GM23338 (cell line): ENCODE data around the gene PPHLN1. TPM values are rescaled to one million over a fixed set of nuclear protein-coding genes. Genes with fewer than 3 reads are reported as not detected.

Experiments used
- ATAC-seq: fragments of 200-7000 bp; cut with Tn5 transposase; 3 replicates; pipeline ENCODE4 v1.9.1; 2020
- DNase-seq: peaks from one replicate; pipeline ENCODE4 v3.0.0-alpha.2; 2015; ENCODE audit warnings: low spot score
- H2AFZ ChIP-seq: fragments of 200-600 bp; sonication (generic); 2 replicates; pipeline ENCODE4 v1.8.0; 2016; ENCODE audit warnings: antibody characterized with exemption, mild to moderate bottlenecking, moderate library complexity
- H3F3A ChIP-seq: fragments of 200-600 bp; sonication (generic); replicated peaks from 2 replicates; pipeline ENCODE4 v1.8.0; 2017; ENCODE audit warnings: antibody characterized with exemption, mixed run types, low read depth
- H3K27ac ChIP-seq: fragments of 200-600 bp; sonication (generic); 2 replicates; pipeline ENCODE4 v1.6.1; 2016; ENCODE audit warnings: low read depth
- H3K27me3 ChIP-seq: fragments of 200-600 bp; sonication (generic); 2 replicates; pipeline ENCODE4 v1.8.0; 2016; ENCODE audit warnings: mild to moderate bottlenecking, mixed run types, moderate library complexity; ENCODE audit not compliant: insufficient read depth
- H3K36me3 ChIP-seq: fragments of 200-600 bp; sonication (generic); 2 replicates; pipeline ENCODE4 v1.8.0; 2016; ENCODE audit warnings: mild to moderate bottlenecking; ENCODE audit not compliant: insufficient read depth
- H3K4me1 ChIP-seq: fragments of 200-600 bp; sonication (generic); 2 replicates; pipeline ENCODE4 v1.8.0; 2016; ENCODE audit warnings: mild to moderate bottlenecking, moderate library complexity; ENCODE audit not compliant: insufficient read depth
- H3K4me2 ChIP-seq: fragments of 200-600 bp; sonication (generic); 2 replicates; pipeline ENCODE4 v1.7.1; 2017; ENCODE audit warnings: mixed run types
- H3K4me3 ChIP-seq: fragments of 200-600 bp; sonication (generic); 2 replicates; pipeline ENCODE4 v1.6.1; 2016; ENCODE audit warnings: mixed run types
- H3K79me2 ChIP-seq: fragments of 200-600 bp; sonication (generic); replicated peaks from 2 replicates; pipeline ENCODE4 v1.8.0; 2017; ENCODE audit warnings: mild to moderate bottlenecking; ENCODE audit not compliant: insufficient read depth
- H3K9me2 ChIP-seq: fragments of 200-600 bp; sonication (generic); 2 replicates; pipeline ENCODE4 v1.8.0; 2017; ENCODE audit not compliant: insufficient read depth
- H4K20me1 ChIP-seq: fragments of 200-600 bp; sonication (generic); replicated peaks from 2 replicates; pipeline ENCODE4 v1.8.0; 2017; ENCODE audit warnings: mild to moderate bottlenecking; ENCODE audit not compliant: insufficient read depth
- H3K27ac Mint-ChIP-seq: 2 replicates; pipeline ENCODE4 v1.8.0; 2020; ENCODE audit warnings: inconsistent platforms, mild to moderate bottlenecking, moderate library complexity, mixed read lengths
- H3K27me3 Mint-ChIP-seq: 3 replicates; pipeline ENCODE4 v1.8.0; 2022; ENCODE audit warnings: low read depth, mild to moderate bottlenecking, moderate library complexity, mixed read lengths, inconsistent platforms; ENCODE audit not compliant: insufficient read depth, poor library complexity
- H3K36me3 Mint-ChIP-seq: 3 replicates; pipeline ENCODE4 v1.8.0; 2021; ENCODE audit warnings: low read depth, mild to moderate bottlenecking, inconsistent platforms, moderate library complexity, mixed read lengths
- H3K4me1 Mint-ChIP-seq: 3 replicates; pipeline ENCODE4 v1.8.0; 2020; ENCODE audit warnings: mild to moderate bottlenecking, inconsistent platforms, mixed read lengths
- H3K4me3 Mint-ChIP-seq: 3 replicates; pipeline ENCODE4 v1.8.0; 2021; ENCODE audit warnings: moderate library complexity, mild to moderate bottlenecking, inconsistent platforms, mixed read lengths
- H3K9me3 Mint-ChIP-seq: 3 replicates; pipeline ENCODE4 v1.8.0; 2020; ENCODE audit warnings: moderate library complexity, mild to moderate bottlenecking, inconsistent platforms, mixed read lengths
- CREB1 ChIP-seq: fragments of 250-450 bp; sonication (Bioruptor Pico); IDR thresholded peaks from 2 replicates; pipeline ENCODE4 v1.5.0; 2020; ENCODE audit warnings: low read depth, mild to moderate bottlenecking, moderate library complexity
- EZH2phosphoT487 ChIP-seq: fragments of 200-600 bp; sonication (generic); IDR thresholded peaks from one replicate; pipeline ENCODE4 v1.8.1; 2018; ENCODE audit warnings: antibody characterized with exemption; ENCODE audit not compliant: unreplicated experiment
- ZNF114 ChIP-seq: fragments of 250-450 bp; sonication (Bioruptor Pico); IDR thresholded peaks from 2 replicates; pipeline ENCODE4 v1.5.0; 2020; ENCODE audit warnings: mild to moderate bottlenecking, moderate library complexity
- ZNF331 ChIP-seq: fragments of 250-450 bp; sonication (Bioruptor Pico); IDR thresholded peaks from 2 replicates; pipeline ENCODE4 v1.5.0; 2020; ENCODE audit warnings: low read depth, mild to moderate bottlenecking, moderate library complexity
- polyA plus RNA-seq: library from polyadenylated mRNA; unstranded; fragments of >200 nt; fragmentation: Nextera tagmentation; extraction: Ambion mirVana; gene quantifications from 2 replicates; pipeline ENCODE4 v1.2.1, GENCODE V29; 2016
- total RNA-seq: library from RNA; depleted of rRNA; stranded (reverse); fragments of >200 nt; shearing (Covaris generic); gene quantifications from 2 replicates; pipeline ENCODE4 v1.2.3, GENCODE V29; 2014
- TF ChIP-seq, protein P1 (sequence below): fragments of 250-450 bp; sonication (Bioruptor Pico); IDR thresholded peaks from 2 replicates; pipeline ENCODE4 v1.5.0; 2020; ENCODE audit warnings: mild to moderate bottlenecking, moderate library complexity
- TF ChIP-seq, protein P2 (sequence below): IDR thresholded peaks from 2 replicates; pipeline ENCODE4 v1.6.1; 2016; ENCODE audit warnings: antibody characterized with exemption
- TF ChIP-seq, protein P3 (sequence below), 2 experiments: fragments of 200-600 bp in 1 of 2; sonication (generic) in 1 of 2; conservative IDR thresholded peaks; 2 replicates each; pipeline versions ENCODE4 v1.5.1 to v1.6.1; 2016 to 2017; ENCODE audit warnings: antibody characterized with exemption in 2 of 2, low read depth in 2 of 2, mild to moderate bottlenecking in 2 of 2, moderate library complexity in 1 of 2

Gene PPHLN1
- total and polyA plus RNA-seq, 2 experiments from 2014 or later = 93.0 to 103 TPM

DNA sequence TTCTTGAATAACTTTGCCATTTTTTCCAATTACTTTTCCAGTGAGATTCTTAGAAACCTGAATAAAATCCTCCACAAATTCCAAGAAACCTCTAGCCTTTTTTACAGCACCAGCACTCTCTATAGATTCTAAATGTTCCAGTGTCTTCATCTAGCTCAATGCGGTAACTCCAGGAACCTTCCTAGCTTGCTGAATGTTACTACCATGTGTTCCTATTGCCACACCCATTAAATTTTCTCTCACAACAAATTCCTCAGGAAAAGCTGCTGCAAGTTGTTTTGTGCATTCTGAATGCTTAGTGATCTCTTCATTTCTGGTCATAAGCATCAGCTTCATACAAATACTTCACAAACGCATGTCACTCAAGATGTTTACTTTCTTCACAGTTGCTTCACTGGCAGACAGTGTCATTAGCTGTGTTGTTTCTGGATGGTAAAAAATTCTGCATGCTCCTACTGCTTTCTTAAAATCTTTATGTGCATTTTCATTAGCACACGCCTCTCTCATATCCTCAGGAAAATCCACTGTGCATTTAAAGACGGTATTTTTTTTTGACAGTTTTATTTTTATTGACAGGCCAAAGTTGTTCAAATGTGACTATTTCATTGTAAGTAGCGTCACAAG, 106.7 kb downstream of the PPHLN1 start:
- Histone ChIP-seq H3K9me2 (no peaks in the 10 kb centered on the region), H3K27ac (no peak overlapping the region), H3F3A (no peaks in the 10 kb centered on the region), H3K79me2 (no peaks in the 10 kb centered on the region), H3K4me1 (no peaks in the 10 kb centered on the region), H2AFZ (no peak overlapping the region), H3K4me3 (no peak overlapping the region), H3K27me3 (no peaks in the 10 kb centered on the region), H3K4me2 (no peak overlapping the region), H3K36me3 (no peaks in the 10 kb centered on the region), H4K20me1 (no peaks in the 10 kb centered on the region)
- H3K36me3 Mint-ChIP-seq = peaks cover 8% of the 10 kb centered on the region; the same call in 1 of the 3 replicates
- TF ChIP-seq, protein P1, sequence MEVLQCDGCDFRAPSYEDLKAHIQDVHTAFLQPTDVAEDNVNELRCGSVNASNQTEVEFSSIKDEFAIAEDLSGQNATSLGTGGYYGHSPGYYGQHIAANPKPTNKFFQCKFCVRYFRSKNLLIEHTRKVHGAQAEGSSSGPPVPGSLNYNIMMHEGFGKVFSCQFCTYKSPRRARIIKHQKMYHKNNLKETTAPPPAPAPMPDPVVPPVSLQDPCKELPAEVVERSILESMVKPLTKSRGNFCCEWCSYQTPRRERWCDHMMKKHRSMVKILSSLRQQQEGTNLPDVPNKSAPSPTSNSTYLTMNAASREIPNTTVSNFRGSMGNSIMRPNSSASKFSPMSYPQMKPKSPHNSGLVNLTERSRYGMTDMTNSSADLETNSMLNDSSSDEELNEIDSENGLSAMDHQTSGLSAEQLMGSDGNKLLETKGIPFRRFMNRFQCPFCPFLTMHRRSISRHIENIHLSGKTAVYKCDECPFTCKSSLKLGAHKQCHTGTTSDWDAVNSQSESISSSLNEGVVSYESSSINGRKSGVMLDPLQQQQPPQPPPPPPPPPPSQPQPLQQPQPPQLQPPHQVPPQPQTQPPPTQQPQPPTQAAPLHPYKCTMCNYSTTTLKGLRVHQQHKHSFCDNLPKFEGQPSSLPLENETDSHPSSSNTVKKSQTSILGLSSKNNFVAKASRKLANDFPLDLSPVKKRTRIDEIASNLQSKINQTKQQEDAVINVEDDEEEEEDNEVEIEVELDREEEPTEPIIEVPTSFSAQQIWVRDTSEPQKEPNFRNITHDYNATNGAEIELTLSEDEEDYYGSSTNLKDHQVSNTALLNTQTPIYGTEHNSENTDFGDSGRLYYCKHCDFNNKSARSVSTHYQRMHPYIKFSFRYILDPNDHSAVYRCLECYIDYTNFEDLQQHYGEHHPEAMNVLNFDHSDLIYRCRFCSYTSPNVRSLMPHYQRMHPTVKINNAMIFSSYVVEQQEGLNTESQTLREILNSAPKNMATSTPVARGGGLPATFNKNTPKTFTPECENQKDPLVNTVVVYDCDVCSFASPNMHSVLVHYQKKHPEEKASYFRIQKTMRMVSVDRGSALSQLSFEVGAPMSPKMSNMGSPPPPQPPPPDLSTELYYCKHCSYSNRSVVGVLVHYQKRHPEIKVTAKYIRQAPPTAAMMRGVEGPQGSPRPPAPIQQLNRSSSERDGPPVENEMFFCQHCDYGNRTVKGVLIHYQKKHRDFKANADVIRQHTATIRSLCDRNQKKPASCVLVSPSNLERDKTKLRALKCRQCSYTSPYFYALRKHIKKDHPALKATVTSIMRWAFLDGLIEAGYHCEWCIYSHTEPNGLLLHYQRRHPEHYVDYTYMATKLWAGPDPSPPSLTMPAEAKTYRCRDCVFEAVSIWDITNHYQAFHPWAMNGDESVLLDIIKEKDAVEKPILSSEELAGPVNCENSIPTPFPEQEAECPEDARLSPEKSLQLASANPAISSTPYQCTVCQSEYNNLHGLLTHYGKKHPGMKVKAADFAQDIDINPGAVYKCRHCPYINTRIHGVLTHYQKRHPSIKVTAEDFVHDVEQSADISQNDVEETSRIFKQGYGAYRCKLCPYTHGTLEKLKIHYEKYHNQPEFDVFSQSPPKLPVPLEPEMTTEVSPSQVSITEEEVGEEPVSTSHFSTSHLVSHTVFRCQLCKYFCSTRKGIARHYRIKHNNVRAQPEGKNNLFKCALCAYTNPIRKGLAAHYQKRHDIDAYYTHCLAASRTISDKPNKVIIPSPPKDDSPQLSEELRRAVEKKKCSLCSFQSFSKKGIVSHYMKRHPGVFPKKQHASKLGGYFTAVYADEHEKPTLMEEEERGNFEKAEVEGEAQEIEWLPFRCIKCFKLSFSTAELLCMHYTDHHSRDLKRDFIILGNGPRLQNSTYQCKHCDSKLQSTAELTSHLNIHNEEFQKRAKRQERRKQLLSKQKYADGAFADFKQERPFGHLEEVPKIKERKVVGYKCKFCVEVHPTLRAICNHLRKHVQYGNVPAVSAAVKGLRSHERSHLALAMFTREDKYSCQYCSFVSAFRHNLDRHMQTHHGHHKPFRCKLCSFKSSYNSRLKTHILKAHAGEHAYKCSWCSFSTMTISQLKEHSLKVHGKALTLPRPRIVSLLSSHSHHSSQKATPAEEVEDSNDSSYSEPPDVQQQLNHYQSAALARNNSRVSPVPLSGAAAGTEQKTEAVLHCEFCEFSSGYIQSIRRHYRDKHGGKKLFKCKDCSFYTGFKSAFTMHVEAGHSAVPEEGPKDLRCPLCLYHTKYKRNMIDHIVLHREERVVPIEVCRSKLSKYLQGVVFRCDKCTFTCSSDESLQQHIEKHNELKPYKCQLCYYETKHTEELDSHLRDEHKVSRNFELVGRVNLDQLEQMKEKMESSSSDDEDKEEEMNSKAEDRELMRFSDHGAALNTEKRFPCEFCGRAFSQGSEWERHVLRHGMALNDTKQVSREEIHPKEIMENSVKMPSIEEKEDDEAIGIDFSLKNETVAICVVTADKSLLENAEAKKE (CRISPR knock-in tag) = no peak
- TF ChIP-seq, protein P2, sequence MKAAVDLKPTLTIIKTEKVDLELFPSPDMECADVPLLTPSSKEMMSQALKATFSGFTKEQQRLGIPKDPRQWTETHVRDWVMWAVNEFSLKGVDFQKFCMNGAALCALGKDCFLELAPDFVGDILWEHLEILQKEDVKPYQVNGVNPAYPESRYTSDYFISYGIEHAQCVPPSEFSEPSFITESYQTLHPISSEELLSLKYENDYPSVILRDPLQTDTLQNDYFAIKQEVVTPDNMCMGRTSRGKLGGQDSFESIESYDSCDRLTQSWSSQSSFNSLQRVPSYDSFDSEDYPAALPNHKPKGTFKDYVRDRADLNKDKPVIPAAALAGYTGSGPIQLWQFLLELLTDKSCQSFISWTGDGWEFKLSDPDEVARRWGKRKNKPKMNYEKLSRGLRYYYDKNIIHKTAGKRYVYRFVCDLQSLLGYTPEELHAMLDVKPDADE = no peak
- no peak for TF ChIP-seq CREB1 (CRISPR knock-in tag)
- no peak for TF ChIP-seq ZNF331 (CRISPR knock-in tag)
- TF ChIP-seq ZNF114 (CRISPR knock-in tag) = no peak
- TF ChIP-seq, protein P3, sequence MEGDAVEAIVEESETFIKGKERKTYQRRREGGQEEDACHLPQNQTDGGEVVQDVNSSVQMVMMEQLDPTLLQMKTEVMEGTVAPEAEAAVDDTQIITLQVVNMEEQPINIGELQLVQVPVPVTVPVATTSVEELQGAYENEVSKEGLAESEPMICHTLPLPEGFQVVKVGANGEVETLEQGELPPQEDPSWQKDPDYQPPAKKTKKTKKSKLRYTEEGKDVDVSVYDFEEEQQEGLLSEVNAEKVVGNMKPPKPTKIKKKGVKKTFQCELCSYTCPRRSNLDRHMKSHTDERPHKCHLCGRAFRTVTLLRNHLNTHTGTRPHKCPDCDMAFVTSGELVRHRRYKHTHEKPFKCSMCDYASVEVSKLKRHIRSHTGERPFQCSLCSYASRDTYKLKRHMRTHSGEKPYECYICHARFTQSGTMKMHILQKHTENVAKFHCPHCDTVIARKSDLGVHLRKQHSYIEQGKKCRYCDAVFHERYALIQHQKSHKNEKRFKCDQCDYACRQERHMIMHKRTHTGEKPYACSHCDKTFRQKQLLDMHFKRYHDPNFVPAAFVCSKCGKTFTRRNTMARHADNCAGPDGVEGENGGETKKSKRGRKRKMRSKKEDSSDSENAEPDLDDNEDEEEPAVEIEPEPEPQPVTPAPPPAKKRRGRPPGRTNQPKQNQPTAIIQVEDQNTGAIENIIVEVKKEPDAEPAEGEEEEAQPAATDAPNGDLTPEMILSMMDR (conservative IDR thresholded peaks at IDR 0.05; ENCODE audit: low read depth in 2 of 2) = no peak
- TF ChIP-seq EZH2phosphoT487 = no peak
- H3K4me3 Mint-ChIP-seq = no peak overlapping the region
- no peaks in the 10 kb centered on the region for H3K9me3 Mint-ChIP-seq
- H3K27me3 Mint-ChIP-seq = no peaks in the 10 kb centered on the region
- H3K27ac Mint-ChIP-seq = no peak overlapping the region
- peaks cover 6% of the 10 kb centered on the region; the same call in 2 of the 3 replicates for H3K4me1 Mint-ChIP-seq
- DNase-seq = no peak
- ATAC-seq = no peak
